ENCODE measurements around the gene RGS16. TPM values are rescaled to one million over a fixed set of nuclear protein-coding genes. Genes with fewer than 3 reads are reported as not detected.

Gene RGS16
- total and polyA plus RNA-seq, 5 donors from 2014 or later: 0.34 to 16.6 (median 0.57) TPM

DNA sequence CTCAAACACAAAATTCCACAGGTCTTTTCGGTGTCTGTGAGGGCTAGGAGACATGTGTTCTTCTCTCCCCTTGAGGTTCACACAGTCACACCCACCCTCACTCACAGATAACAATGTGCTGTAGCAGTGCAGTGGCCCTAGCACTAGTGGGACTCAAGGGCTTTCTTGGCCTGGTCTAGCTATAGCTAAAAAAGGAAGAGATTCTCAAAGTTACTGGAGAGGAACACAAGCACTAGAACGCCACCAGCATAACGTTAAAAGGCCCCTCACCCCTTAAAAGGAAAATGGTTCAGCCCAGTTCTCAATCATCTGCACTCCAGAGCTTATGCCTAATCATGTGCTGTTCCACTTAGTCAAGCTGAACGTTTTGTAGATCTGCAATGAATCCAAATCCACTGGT lies 40.7 kb upstream of the RGS16 start:
- H3K27ac Mint-ChIP-seq: no peak overlapping the region
- H3K36me3 Mint-ChIP-seq: no peaks in the 10 kb centered on the region
- no peak overlapping the region for H3K4me3 Mint-ChIP-seq
- no peaks in the 10 kb centered on the region for H3K9me3 Mint-ChIP-seq
- DNase-seq (no peak), ATAC-seq (ENCODE audit: low read depth in 2 of 2) (no peak)
- H3K27me3 Mint-ChIP-seq: peaks cover 8% of the 10 kb centered on the region
- Histone ChIP-seq H3K36me3 (ENCODE audit: control insufficient read depth, insufficient read depth, low read length) (no peaks in the 10 kb centered on the region), H3K27ac (ENCODE audit: insufficient read depth, low read length, poor library complexity, severe bottlenecking) (no peak overlapping the region), H3K27me3 (ENCODE audit: control insufficient read depth, insufficient read depth, low read length) (no peaks in the 10 kb centered on the region), H3K4me1 (ENCODE audit: control insufficient read depth, insufficient read depth, low read length, poor library complexity, severe bottlenecking) (no peaks in the 10 kb centered on the region), H3K9me3 (ENCODE audit: control insufficient read depth in 2 of 2, low read length in 2 of 2) (no peaks in the 10 kb centered on the region), H3K4me3 (ENCODE audit: low read depth, low read length) (no peak overlapping the region)
- no peaks in the 10 kb centered on the region for H3K4me1 Mint-ChIP-seq

- Histone ChIP-seq H3K36me3 (ENCODE audit: control insufficient read depth, insufficient read depth, low read length) (no peaks in the 10 kb centered on the region), H3K27me3 (ENCODE audit: control insufficient read depth, insufficient read depth, low read length) (no peaks in the 10 kb centered on the region), H3K27ac (ENCODE audit: insufficient read depth, low read length, poor library complexity, severe bottlenecking) (no peak overlapping the region), H3K4me1 (ENCODE audit: control insufficient read depth, insufficient read depth, low read length, poor library complexity, severe bottlenecking) (no peaks in the 10 kb centered on the region), H3K4me3 (ENCODE audit: low read depth, low read length) (no peak overlapping the region), H3K9me3 (ENCODE audit: control insufficient read depth in 2 of 2, low read length in 2 of 2) (no peaks in the 10 kb centered on the region)
- DNase-seq: no peak
- no peak overlapping the region for H3K27ac Mint-ChIP-seq
- H3K9me3 Mint-ChIP-seq: no peaks in the 10 kb centered on the region
- H3K4me3 Mint-ChIP-seq: no peak overlapping the region
- H3K27me3 Mint-ChIP-seq: peaks cover 12% of the 10 kb centered on the region
- H3K4me1 Mint-ChIP-seq: no peaks in the 10 kb centered on the region
- ATAC-seq (ENCODE audit: low read depth in 2 of 2): no peak
- no peaks in the 10 kb centered on the region for H3K36me3 Mint-ChIP-seq
Observed at GRCh38 chr1:182643699-182644098, 39.5 kb upstream of the RGS16 start.

DNA sequence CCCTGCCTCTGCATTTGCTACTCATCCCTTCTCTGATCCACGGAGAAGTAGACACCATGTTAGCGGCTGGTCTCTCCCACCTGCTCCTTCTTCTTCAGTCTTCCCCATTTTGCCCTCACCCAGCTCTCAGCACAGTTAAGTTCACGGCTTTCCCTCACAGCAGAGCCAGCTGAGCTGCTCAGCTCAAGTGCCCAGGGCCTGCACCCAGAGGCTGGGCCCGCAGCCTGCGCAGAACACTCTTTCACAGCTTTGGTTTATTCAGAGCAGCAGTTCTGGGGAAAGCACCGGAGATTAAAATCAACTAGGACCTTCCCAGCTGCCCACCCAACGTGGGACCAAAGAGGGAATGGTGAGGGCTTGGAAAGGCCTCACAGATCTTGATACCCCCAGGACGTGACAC lies 38.3 kb upstream of the RGS16 start:
- Histone ChIP-seq H3K27me3 (ENCODE audit: control insufficient read depth, insufficient read depth, low read length) (no peaks in the 10 kb centered on the region), H3K4me3 (ENCODE audit: low read depth, low read length) (no peak overlapping the region), H3K9me3 (ENCODE audit: control insufficient read depth in 2 of 2, low read length in 2 of 2) (no peaks in the 10 kb centered on the region), H3K4me1 (ENCODE audit: control insufficient read depth, insufficient read depth, low read length, poor library complexity, severe bottlenecking) (no peaks in the 10 kb centered on the region), H3K27ac (ENCODE audit: insufficient read depth, low read length, poor library complexity, severe bottlenecking) (no peak overlapping the region), H3K36me3 (ENCODE audit: control insufficient read depth, insufficient read depth, low read length) (no peaks in the 10 kb centered on the region)
- DNase-seq (no peak), ATAC-seq (ENCODE audit: low read depth in 2 of 2) (no peak)
- Mint-ChIP-seq H3K4me3 (no peak overlapping the region), H3K27ac (no peak overlapping the region), H3K9me3 (no peaks in the 10 kb centered on the region), H3K4me1 (no peaks in the 10 kb centered on the region), H3K27me3 (peaks cover 4% of the 10 kb centered on the region), H3K36me3 (no peaks in the 10 kb centered on the region)

DNA sequence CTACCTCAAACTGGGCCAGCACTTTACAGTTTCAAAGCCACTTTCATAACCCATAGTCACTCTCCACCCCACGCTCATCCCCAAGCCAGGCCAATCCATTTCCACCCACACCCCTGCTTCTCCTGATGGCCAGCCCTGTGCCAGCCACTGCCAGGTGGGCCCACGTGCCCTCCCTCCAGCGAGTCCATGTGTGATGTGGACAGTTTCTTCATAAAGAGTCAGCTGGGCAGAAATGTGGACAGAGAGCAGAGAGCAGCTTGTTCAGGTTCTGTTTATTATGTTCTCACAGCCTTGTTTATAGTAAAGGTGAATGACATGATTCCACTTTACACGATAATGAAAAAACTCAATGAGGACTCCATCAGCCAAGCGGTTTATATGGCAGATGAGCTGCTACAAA lies 37.4 kb upstream of the RGS16 start:
- Histone ChIP-seq H3K9me3 (ENCODE audit: control insufficient read depth in 2 of 2, low read length in 2 of 2) (no peaks in the 10 kb centered on the region), H3K27ac (ENCODE audit: insufficient read depth, low read length, poor library complexity, severe bottlenecking) (no peak overlapping the region), H3K4me3 (ENCODE audit: low read depth, low read length) (no peak overlapping the region), H3K4me1 (ENCODE audit: control insufficient read depth, insufficient read depth, low read length, poor library complexity, severe bottlenecking) (no peaks in the 10 kb centered on the region), H3K27me3 (ENCODE audit: control insufficient read depth, insufficient read depth, low read length) (no peaks in the 10 kb centered on the region), H3K36me3 (ENCODE audit: control insufficient read depth, insufficient read depth, low read length) (no peaks in the 10 kb centered on the region)
- H3K4me3 Mint-ChIP-seq: no peak overlapping the region
- ATAC-seq (ENCODE audit: low read depth in 2 of 2) (no peak), DNase-seq (no peak)
- peaks cover 4% of the 10 kb centered on the region for H3K27me3 Mint-ChIP-seq
- H3K9me3 Mint-ChIP-seq: no peaks in the 10 kb centered on the region
- H3K36me3 Mint-ChIP-seq: no peaks in the 10 kb centered on the region
- no peaks in the 10 kb centered on the region for H3K4me1 Mint-ChIP-seq
- no peak overlapping the region for H3K27ac Mint-ChIP-seq

DNA sequence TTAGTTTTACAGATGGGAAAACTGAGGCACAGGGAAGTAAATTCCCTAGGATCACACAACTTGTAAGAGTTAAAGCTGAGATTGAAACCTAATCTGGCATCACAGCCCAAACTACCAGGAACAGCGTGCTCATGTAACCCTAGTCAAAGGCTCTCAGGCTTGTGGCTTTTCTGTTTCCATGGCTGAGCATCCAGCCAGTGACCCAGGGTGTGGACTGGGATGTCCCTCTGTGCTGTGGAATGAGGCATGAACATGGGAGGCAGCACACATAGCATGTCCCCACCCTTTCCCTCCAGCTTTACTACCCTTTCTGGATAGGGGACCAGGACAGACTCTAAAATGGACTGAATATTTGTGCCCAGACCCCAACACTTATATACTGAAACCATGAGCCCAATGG lies 35.1 kb upstream of the RGS16 start:
- no peaks in the 10 kb centered on the region for H3K36me3 Mint-ChIP-seq

DNA sequence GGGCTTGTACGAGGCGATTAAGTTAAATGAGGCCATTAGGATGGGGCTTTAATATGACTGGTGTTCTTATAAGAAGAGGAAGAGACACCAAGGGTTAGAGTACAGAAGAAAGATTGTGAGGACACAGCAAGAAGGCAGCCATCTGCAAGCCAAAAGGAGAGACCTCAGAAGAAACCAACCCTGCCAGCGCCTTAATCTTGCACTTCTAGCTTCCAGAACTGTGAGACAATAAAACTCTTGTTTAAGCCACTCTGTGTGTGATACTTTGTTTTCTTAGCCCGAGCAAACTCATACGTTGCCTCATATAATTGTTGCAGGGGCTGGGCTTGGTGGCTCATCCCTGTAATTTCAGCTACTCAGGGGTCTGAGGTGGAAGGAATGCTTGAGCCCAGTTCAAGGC lies 33.6 kb upstream of the RGS16 start:
- H3K4me1 Mint-ChIP-seq: no peaks in the 10 kb centered on the region

More for the DNA sequence above, 35.1 kb upstream of the RGS16 start:
- H3K4me3 ChIP-seq (ENCODE audit: low read depth, low read length): no peak overlapping the region
- peak overlapping the region in 1 of 3 donors; percentile 7 for H3K27ac Mint-ChIP-seq
- H3K27me3 ChIP-seq (ENCODE audit: control insufficient read depth, insufficient read depth, low read length): no peaks in the 10 kb centered on the region
- H3K9me3 Mint-ChIP-seq: no peaks in the 10 kb centered on the region
- H3K4me1 ChIP-seq (ENCODE audit: control insufficient read depth, insufficient read depth, low read length, poor library complexity, severe bottlenecking): no peaks in the 10 kb centered on the region
- H3K4me3 Mint-ChIP-seq: no peak overlapping the region
- no peaks in the 10 kb centered on the region for H3K4me1 Mint-ChIP-seq
- no peak for DNase-seq
- no peak overlapping the region for H3K27ac ChIP-seq (ENCODE audit: insufficient read depth, low read length, poor library complexity, severe bottlenecking)
- no peaks in the 10 kb centered on the region for H3K9me3 ChIP-seq (ENCODE audit: control insufficient read depth in 2 of 2, low read length in 2 of 2)
- H3K27me3 Mint-ChIP-seq: peaks cover 4% of the 10 kb centered on the region
- no peak for ATAC-seq (ENCODE audit: low read depth in 2 of 2)
- no peaks in the 10 kb centered on the region for H3K36me3 ChIP-seq (ENCODE audit: control insufficient read depth, insufficient read depth, low read length)

DNA sequence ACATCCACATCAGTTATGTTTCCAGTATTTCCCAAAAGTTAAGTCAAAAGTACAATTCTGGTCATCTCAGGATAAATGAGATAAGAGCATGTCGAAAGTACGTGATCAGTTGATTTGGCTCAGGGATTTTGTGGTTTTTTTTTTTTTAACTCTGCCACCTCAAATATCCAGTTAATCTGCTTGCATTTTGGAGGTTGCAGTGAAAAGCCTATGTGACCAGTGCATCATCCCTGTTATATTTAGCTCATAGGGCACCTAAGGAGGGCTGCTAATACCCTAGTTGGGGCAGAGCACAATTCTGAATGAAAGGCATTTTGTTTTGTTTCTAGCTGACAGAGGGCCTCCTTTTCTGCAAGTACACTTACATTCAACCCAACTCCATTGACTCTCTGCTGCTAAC lies 31.7 kb upstream of the RGS16 start:
- Mint-ChIP-seq H3K4me3 (no peak overlapping the region), H3K4me1 (peaks cover 3 to 12% (median 9%) of the 10 kb centered on the region in 4 donors), H3K36me3 (no peaks in the 10 kb centered on the region), H3K9me3 (no peaks in the 10 kb centered on the region), H3K27ac (no peak overlapping the region), H3K27me3 (peaks cover 4% of the 10 kb centered on the region)
- no peak for ATAC-seq (ENCODE audit: low read depth in 2 of 2)
- no peak for DNase-seq
- Histone ChIP-seq H3K27ac (ENCODE audit: insufficient read depth, low read length, poor library complexity, severe bottlenecking) (no peak overlapping the region), H3K27me3 (ENCODE audit: control insufficient read depth, insufficient read depth, low read length) (no peaks in the 10 kb centered on the region), H3K4me1 (ENCODE audit: control insufficient read depth, insufficient read depth, low read length, poor library complexity, severe bottlenecking) (no peaks in the 10 kb centered on the region), H3K4me3 (ENCODE audit: low read depth, low read length) (no peak overlapping the region), H3K9me3 (ENCODE audit: control insufficient read depth in 2 of 2, low read length in 2 of 2) (no peaks in the 10 kb centered on the region), H3K36me3 (ENCODE audit: control insufficient read depth, insufficient read depth, low read length) (no peaks in the 10 kb centered on the region)

More for the DNA sequence above, 33.6 kb upstream of the RGS16 start:
- DNase-seq (no peak), ATAC-seq (ENCODE audit: low read depth in 2 of 2) (no peak)
- no peaks in the 10 kb centered on the region for H3K36me3 ChIP-seq (ENCODE audit: control insufficient read depth, insufficient read depth, low read length)
- H3K4me1 ChIP-seq (ENCODE audit: control insufficient read depth, insufficient read depth, low read length, poor library complexity, severe bottlenecking): no peaks in the 10 kb centered on the region
- H3K4me3 Mint-ChIP-seq: no peak overlapping the region
- no peaks in the 10 kb centered on the region for H3K36me3 Mint-ChIP-seq
- H3K27me3 ChIP-seq (ENCODE audit: control insufficient read depth, insufficient read depth, low read length): no peaks in the 10 kb centered on the region
- H3K4me3 ChIP-seq (ENCODE audit: low read depth, low read length): no peak overlapping the region
- no peaks in the 10 kb centered on the region for H3K9me3 ChIP-seq (ENCODE audit: control insufficient read depth in 2 of 2, low read length in 2 of 2)
- peaks cover 4% of the 10 kb centered on the region for H3K27me3 Mint-ChIP-seq
- no peak overlapping the region for H3K27ac ChIP-seq (ENCODE audit: insufficient read depth, low read length, poor library complexity, severe bottlenecking)
- no peaks in the 10 kb centered on the region for H3K9me3 Mint-ChIP-seq
- H3K27ac Mint-ChIP-seq: no peak overlapping the region

DNA sequence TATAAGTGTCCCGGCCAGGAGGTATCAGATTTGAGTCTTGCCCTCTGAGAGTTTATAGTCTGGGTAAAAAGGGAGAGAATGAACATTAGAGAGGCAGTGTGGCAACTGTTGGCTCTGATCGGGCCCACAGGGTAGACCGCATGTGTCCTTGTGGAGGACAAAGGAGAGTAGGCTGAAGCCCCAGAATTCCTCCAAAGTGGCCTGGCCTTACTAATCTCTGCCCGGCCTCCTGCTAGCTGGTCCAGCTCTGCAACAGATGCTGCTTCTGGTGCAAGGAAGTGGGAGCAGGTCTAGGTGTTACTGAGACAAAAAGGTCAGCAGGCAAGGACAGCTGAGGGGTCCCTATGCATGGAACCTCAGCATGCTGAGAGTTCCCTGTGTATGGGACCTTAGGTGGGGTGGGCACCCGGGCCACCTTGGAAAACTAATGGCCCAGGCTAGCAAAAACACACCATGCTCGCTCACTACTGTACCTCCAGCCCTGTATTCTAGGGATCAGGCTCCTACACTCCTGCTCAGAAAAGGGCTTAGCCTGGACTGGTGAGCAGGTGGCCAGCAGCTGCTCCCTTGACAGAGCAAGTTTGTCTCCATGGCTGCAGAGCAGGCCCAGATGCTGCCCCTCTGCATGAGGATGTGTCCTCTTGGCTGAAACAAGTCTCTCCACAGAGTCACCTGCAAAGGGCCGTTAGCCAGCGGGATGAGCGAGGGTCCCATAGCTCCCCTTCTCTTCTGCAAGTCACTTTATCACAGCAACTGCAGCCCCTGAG lies 30.3 kb upstream of the RGS16 start:
- ATAC-seq (ENCODE audit: low read depth in 2 of 2) (no peak), DNase-seq (no peak)
- H3K27me3 ChIP-seq (ENCODE audit: control insufficient read depth, insufficient read depth, low read length): no peaks in the 10 kb centered on the region
- no peak overlapping the region for H3K27ac ChIP-seq (ENCODE audit: insufficient read depth, low read length, poor library complexity, severe bottlenecking)
- H3K27me3 Mint-ChIP-seq: peaks cover 4% of the 10 kb centered on the region
- no peaks in the 10 kb centered on the region for H3K9me3 Mint-ChIP-seq
- no peaks in the 10 kb centered on the region for H3K9me3 ChIP-seq (ENCODE audit: control insufficient read depth in 2 of 2, low read length in 2 of 2)
- H3K4me3 Mint-ChIP-seq: no peak overlapping the region
- H3K4me1 Mint-ChIP-seq: peaks cover 11 to 23% (median 17%) of the 10 kb centered on the region in 4 donors
- peaks cover 9% of the 10 kb centered on the region for H3K4me1 ChIP-seq (ENCODE audit: control insufficient read depth, insufficient read depth, low read length, poor library complexity, severe bottlenecking)
- no peaks in the 10 kb centered on the region for H3K36me3 Mint-ChIP-seq
- no peaks in the 10 kb centered on the region for H3K36me3 ChIP-seq (ENCODE audit: control insufficient read depth, insufficient read depth, low read length)
- H3K4me3 ChIP-seq (ENCODE audit: low read depth, low read length): no peak overlapping the region
- no peak overlapping the region for H3K27ac Mint-ChIP-seq
